GM18505 (cell line): ENCODE data around the gene GALNT15.

Experiments used
- ATAC-seq: cut with Tn5 transposase; IDR thresholded peaks from one replicate; pipeline ENCODE4 v1.9.1; 2021; ENCODE audit not compliant: unreplicated experiment
- POLR2A ChIP-seq: IDR thresholded peaks from 4 replicates; pipeline ENCODE4 v1.6.1; 2011; ENCODE audit warnings: borderline replicate concordance; ENCODE audit not compliant: insufficient read depth, insufficient read length; ENCODE audit errors: extremely low read depth

Gene GALNT15

DNA sequence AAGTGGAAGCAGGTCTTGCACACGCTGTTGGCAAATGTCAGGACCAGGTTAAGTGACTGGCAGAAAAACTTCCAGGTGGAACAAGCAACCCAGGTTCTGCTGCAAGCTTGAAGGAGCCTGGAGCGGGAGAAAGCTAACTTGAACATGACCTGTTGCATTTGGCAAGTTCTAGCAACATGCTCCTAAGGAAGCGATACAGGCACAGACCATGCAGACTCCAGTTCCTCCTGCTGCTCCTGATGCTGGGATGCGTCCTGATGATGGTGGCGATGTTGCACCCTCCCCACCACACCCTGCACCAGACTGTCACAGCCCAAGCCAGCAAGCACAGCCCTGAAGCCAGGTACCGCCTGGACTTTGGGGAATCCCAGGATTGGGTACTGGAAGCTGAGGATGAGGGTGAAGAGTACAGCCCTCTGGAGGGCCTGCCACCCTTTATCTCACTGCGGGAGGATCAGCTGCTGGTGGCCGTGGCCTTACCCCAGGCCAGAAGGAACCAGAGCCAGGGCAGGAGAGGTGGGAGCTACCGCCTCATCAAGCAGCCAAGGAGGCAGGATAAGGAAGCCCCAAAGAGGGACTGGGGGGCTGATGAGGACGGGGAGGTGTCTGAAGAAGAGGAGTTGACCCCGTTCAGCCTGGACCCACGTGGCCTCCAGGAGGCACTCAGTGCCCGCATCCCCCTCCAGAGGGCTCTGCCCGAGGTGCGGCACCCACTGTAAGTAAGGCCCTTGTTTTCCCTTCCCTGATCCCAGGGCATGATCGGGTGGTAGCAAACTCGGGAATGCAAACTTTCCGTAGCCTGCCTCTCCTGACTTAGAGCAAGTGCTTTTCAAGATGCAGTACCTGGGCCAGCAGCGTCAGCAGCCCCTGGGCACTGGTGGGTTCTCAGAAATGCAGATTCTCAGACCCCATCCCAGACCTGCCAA lies 759 bp downstream of the GALNT15 start:
- ATAC-seq, result no peak
- no peak for TF ChIP-seq POLR2A

DNA sequence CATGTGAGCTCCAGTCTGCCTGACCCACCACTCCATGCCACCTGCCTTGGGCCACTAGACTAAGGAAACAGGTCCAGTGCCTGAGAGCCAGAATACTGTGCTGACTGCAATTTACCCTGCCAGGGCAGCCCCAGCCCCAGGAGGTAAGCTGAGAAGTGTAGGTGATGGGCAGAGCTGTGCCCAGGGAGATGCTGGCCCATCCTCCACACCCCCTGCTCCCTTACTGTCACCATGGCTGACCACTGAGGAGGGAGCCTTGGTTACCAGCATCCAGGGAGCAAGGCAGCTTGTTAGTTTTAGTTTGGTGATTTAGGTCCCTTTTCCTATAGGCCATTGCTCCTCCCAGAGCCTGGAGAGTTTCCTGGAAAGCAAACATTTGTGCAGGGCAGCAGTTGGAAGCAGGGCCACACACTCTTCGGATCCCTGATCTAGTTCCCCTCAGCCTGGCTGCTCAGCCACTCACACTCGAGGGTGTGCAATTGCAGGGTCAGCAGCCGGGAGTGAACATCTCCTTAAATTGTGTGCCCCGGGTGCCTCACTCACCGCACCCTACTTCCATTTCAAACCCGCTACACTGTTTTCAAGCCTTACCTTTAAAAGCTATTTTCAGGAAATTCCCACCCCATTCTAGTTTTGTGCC lies 2.0 kb downstream of the GALNT15 start:
- no peak for ATAC-seq

DNA sequence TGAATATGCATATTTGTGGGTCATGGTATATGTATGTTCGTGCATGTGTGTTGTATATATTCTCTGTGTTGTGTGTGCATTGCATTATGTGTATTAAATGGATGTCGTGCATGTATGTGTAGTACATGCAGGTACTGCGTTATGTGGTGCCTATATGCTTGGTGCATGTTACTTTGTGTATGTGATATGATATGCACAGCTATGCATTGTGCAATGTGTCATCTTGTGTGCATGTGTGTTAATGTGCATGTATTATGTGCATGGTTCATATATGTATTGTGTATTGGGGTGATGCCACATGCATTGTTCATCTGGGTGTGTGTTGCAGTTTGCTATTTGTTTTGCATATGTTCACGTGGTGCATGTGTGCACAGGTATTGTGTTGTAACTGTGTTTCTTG lies 2.9 kb downstream of the GALNT15 start:
- no peak for TF ChIP-seq POLR2A
- ATAC-seq, result no peak

More for the DNA sequence above, 2.0 kb downstream of the GALNT15 start:
- TF ChIP-seq POLR2A, result no peak

GRCh38 chr3:16177962-16178627 lies 3.6 kb downstream of the GALNT15 start:
- TF ChIP-seq POLR2A, result no peak
- peak; percentile 79 for ATAC-seq

- TF ChIP-seq POLR2A, result no peak
- ATAC-seq, result no peak
These were observed 4.1 kb downstream of the GALNT15 start for GRCh38 chr3:16178628-16178988.

DNA sequence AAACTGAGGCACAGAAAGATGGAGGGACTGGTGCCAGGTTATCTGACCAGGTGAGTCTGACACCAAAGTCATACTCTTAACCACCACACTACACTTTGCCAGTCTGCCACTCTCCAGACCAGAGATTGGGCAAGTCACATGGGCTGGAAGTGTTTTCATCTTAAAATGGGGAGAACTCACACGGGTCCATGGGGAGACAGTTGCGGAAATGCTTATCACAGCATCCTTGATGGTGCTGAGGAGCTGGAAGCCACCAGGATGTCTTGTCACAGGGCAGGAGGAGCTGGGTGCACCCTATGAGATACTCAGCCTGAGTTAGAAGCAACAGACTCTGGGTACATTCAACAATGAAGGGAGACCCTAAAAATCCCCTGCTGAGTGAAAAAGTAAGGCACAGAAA lies 4.8 kb downstream of the GALNT15 start:
- TF ChIP-seq POLR2A, result no peak
- ATAC-seq, result no peak

- ATAC-seq, result no peak
- TF ChIP-seq POLR2A, result no peak
These were observed 5.6 kb downstream of the GALNT15 start for GRCh38 chr3:16179771-16180736.

DNA sequence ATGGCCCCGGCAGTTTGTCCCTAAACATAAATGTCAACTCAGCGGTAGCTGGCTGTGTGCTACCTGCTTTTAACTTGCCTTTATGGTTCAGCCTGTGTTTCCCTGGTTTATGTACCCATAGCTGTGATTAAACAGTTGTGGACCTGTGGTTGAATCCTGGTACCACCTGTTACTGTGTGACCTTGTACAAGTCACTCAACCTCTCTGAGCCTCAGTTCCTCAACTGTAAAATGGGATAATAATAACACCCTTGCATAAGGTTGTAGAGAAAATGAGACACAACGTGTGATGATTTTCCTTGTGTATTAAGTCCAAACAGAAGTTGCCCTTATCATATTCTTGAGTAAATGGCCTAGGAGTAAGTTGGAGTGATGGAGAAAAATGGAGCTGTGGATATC lies 6.3 kb downstream of the GALNT15 start:
- no peak for ATAC-seq
- TF ChIP-seq POLR2A, result no peak

GRCh38 chr3:16181361-16181760 lies 6.9 kb downstream of the GALNT15 start:
- TF ChIP-seq POLR2A, result no peak
- no peak for ATAC-seq

- no peak for TF ChIP-seq POLR2A
- no peak for ATAC-seq
These were observed 7.7 kb downstream of the GALNT15 start for GRCh38 chr3:16182183-16182582.

DNA sequence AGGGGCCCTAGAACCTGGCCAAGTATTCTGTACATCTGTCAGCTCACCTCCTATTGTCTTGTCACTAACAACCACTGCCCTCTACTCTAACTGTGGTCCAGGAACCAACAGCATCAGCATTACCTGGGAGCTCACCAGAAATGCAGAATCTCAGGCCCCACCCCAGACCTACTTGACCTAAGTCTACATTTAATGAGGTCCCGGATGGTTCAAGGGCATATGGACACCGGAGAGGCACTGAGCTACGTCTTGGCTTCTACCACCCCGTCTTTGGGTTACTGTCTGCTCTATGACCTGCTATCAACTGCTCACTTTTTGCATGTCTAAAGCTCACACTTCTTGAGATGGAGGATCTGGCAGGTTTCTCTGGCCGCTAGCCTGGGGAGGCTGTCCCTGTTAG lies 8.1 kb downstream of the GALNT15 start:
- TF ChIP-seq POLR2A, result no peak
- ATAC-seq, result no peak

DNA sequence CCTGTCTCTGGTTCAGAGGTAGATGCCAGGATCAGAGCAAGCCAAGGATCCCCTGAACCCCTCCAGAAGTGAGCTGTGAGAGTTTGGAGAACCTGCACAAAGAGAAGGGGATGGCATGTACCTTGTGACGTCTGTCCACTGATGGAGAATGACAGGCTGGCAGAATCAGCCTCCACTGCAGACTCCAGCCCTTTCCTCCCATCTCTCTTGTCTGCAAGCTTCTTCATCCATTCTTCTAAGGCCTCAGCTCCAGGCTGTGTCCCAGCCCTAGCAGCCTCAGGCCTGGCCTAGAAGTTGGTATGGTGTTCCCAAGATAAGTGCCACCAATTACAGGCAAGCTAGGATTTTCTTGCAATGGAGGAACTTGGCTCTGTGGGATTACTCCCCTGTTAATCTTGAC lies 8.6 kb downstream of the GALNT15 start:
- TF ChIP-seq POLR2A, result no peak
- ATAC-seq, result no peak

GRCh38 chr3:16183601-16184270 lies 9.3 kb downstream of the GALNT15 start:
- no peak for ATAC-seq
- TF ChIP-seq POLR2A, result no peak

- TF ChIP-seq POLR2A, result no peak
- ATAC-seq, result no peak
These were observed 11.6 kb downstream of the GALNT15 start for GRCh38 chr3:16186086-16186485.
